ENCODE results near the gene SCAMP4. TPM values are rescaled to one million over a fixed set of nuclear protein-coding genes. Genes with fewer than 3 reads are reported as not detected.

The SCAMP4 gene
- total RNA-seq, 4 donors from 2014 or later, result 48.6 to 73.4 (median 58.1) TPM

- WGBS, 2 donors (ENCODE audit: low coverage in 1 of 2), result 96% methylated on average over 8 of the region's 32 CpGs; no CpG with 5 or more reads in 1 of the 2 donors
- H3K4me3 ChIP-seq, result no peak overlapping the region
- ATAC-seq, result no peak
- no peaks in the 10 kb centered on the region for H3K27me3 ChIP-seq
- TF ChIP-seq EP300 (IDR thresholded peaks at IDR 0.05) (no peak), POLR2AphosphoS5 (IDR thresholded peaks at IDR 0.05) (no peak), POLR2A (IDR thresholded peaks at IDR 0.05) (no peak), CTCF (IDR thresholded peaks at IDR 0.05) (no peak)
- no peaks in the 10 kb centered on the region for H3K9me3 ChIP-seq
- H3K4me1 ChIP-seq, result peaks cover 0 to 29% (median 0%) of the 10 kb centered on the region in 3 donors
- H3K36me3 ChIP-seq, result no peaks in the 10 kb centered on the region
- no peak overlapping the region for H3K27ac ChIP-seq
These were observed 54.9 kb downstream of the SCAMP4 start for GRCh38 chr19:1959928-1960589.

GRCh38 chr19:1961000-1961883, 56.0 kb downstream of the SCAMP4 start:
- H3K27ac ChIP-seq, result no peak overlapping the region

GRCh38 chr19:1962674-1963073, 57.5 kb downstream of the SCAMP4 start:
- TF ChIP-seq EP300 (IDR thresholded peaks at IDR 0.05) (no peak), CTCF (IDR thresholded peaks at IDR 0.05) (no peak), POLR2A (IDR thresholded peaks at IDR 0.05) (no peak), POLR2AphosphoS5 (IDR thresholded peaks at IDR 0.05) (no peak)
- no peak overlapping the region for H3K4me3 ChIP-seq
- H3K27ac ChIP-seq, result no peak overlapping the region
- H3K4me1 ChIP-seq, result peaks cover 0 to 5% (median 0%) of the 10 kb centered on the region in 3 donors
- H3K27me3 ChIP-seq, result no peaks in the 10 kb centered on the region
- ATAC-seq, result no peak
- no peaks in the 10 kb centered on the region for H3K9me3 ChIP-seq
- 92 to 93% methylated on average over 5 to 18 of the region's 23 CpGs for WGBS, 2 donors (ENCODE audit: low coverage in 1 of 2)
- peaks cover 0 to 8% of the 10 kb centered on the region in 2 donors for H3K36me3 ChIP-seq

More at GRCh38 chr19:1961000-1961883, 56.0 kb downstream of the SCAMP4 start:
- no peaks in the 10 kb centered on the region for H3K9me3 ChIP-seq
- H3K36me3 ChIP-seq, result peaks cover 0 to 2% of the 10 kb centered on the region in 2 donors
- no peak overlapping the region for H3K4me3 ChIP-seq
- TF ChIP-seq EP300 (IDR thresholded peaks at IDR 0.05) (no peak), POLR2AphosphoS5 (IDR thresholded peaks at IDR 0.05) (no peak), POLR2A (IDR thresholded peaks at IDR 0.05) (no peak), CTCF (IDR thresholded peaks at IDR 0.05) (no peak)
- no peaks in the 10 kb centered on the region for H3K27me3 ChIP-seq
- no peak for ATAC-seq
- peaks cover 0 to 19% (median 0%) of the 10 kb centered on the region in 3 donors for H3K4me1 ChIP-seq
- WGBS, 2 donors (ENCODE audit: low coverage in 1 of 2), result 45 to 90% methylated on average over 2 to 4 of the region's 42 CpGs

GRCh38 chr19:1967087-1967608, 61.9 kb downstream of the SCAMP4 start:
- H3K4me3 ChIP-seq, result no peak overlapping the region
- 20 to 79% methylated on average over 1 to 5 of the region's 26 CpGs for WGBS, 2 donors (ENCODE audit: low coverage in 1 of 2)
- H3K9me3 ChIP-seq, result no peaks in the 10 kb centered on the region
- H3K36me3 ChIP-seq, result peaks cover 0 to 37% of the 10 kb centered on the region in 2 donors
- H3K27ac ChIP-seq, result no peak overlapping the region
- no peak for TF ChIP-seq POLR2AphosphoS5 (IDR thresholded peaks at IDR 0.05)
- TF ChIP-seq POLR2A (IDR thresholded peaks at IDR 0.05), result no peak
- no peak for TF ChIP-seq CTCF (IDR thresholded peaks at IDR 0.05)
- TF ChIP-seq EP300 (IDR thresholded peaks at IDR 0.05), result no peak
- no peaks in the 10 kb centered on the region for H3K27me3 ChIP-seq
- peaks cover 0 to 7% (median 0%) of the 10 kb centered on the region in 3 donors for H3K4me1 ChIP-seq
- no peak for ATAC-seq
